BE2C (cell line): Measurements from ENCODE around the gene OXER1.

Experiments used
- DNase-seq: peaks from one replicate; pipeline ENCODE4 v3.0.0-alpha.2; 2020
- H3K27me3 ChIP-seq: fragments of 250-450 bp; sonication (Bioruptor Pico); 2 replicates; pipeline ENCODE4 v1.5.1; 2020; ENCODE audit warnings: mild to moderate bottlenecking
- H3K36me3 ChIP-seq: fragments of 250-450 bp; sonication (Bioruptor Pico); 2 replicates; pipeline ENCODE4 v1.5.1; 2020; ENCODE audit warnings: mild to moderate bottlenecking
- H3K4me1 ChIP-seq: fragments of 250-450 bp; sonication (Bioruptor Pico); 2 replicates; pipeline ENCODE4 v1.5.1; 2020
- H3K4me3 ChIP-seq: 2 replicates; pipeline ENCODE4 v1.5.1; 2011; ENCODE audit warnings: low read depth, low read length
- H3K9me3 ChIP-seq: fragments of 250-450 bp; sonication (Bioruptor Pico); 2 replicates; pipeline ENCODE4 v1.5.1; 2020
- TF ChIP-seq, protein P1 (sequence below): IDR thresholded peaks from 2 replicates; pipeline ENCODE4 v1.5.1; 2012; ENCODE audit warnings: mild to moderate bottlenecking, low read depth, low read length

OXER1 gene

GRCh38 chr2:42754021-42754775 lies 9.7 kb downstream of the OXER1 start:
- Histone ChIP-seq H3K36me3 (no peaks in the 10 kb centered on the region; the same call in 1 of the 2 replicates), H3K4me3 (no peak overlapping the region), H3K4me1 (no peaks in the 10 kb centered on the region), H3K27me3 (no peaks in the 10 kb centered on the region), H3K9me3 (no peaks in the 10 kb centered on the region)
- TF ChIP-seq, protein P1, sequence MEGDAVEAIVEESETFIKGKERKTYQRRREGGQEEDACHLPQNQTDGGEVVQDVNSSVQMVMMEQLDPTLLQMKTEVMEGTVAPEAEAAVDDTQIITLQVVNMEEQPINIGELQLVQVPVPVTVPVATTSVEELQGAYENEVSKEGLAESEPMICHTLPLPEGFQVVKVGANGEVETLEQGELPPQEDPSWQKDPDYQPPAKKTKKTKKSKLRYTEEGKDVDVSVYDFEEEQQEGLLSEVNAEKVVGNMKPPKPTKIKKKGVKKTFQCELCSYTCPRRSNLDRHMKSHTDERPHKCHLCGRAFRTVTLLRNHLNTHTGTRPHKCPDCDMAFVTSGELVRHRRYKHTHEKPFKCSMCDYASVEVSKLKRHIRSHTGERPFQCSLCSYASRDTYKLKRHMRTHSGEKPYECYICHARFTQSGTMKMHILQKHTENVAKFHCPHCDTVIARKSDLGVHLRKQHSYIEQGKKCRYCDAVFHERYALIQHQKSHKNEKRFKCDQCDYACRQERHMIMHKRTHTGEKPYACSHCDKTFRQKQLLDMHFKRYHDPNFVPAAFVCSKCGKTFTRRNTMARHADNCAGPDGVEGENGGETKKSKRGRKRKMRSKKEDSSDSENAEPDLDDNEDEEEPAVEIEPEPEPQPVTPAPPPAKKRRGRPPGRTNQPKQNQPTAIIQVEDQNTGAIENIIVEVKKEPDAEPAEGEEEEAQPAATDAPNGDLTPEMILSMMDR: no peak
- no peak for DNase-seq

- Histone ChIP-seq H3K4me3 (no peak overlapping the region), H3K4me1 (no peaks in the 10 kb centered on the region), H3K9me3 (no peaks in the 10 kb centered on the region), H3K36me3 (no peaks in the 10 kb centered on the region; the same call in 1 of the 2 replicates), H3K27me3 (no peaks in the 10 kb centered on the region)
- DNase-seq: no peak
- TF ChIP-seq, protein P1: no peak
Observed at GRCh38 chr2:42752816-42753813, 10.8 kb downstream of the OXER1 start.

DNA sequence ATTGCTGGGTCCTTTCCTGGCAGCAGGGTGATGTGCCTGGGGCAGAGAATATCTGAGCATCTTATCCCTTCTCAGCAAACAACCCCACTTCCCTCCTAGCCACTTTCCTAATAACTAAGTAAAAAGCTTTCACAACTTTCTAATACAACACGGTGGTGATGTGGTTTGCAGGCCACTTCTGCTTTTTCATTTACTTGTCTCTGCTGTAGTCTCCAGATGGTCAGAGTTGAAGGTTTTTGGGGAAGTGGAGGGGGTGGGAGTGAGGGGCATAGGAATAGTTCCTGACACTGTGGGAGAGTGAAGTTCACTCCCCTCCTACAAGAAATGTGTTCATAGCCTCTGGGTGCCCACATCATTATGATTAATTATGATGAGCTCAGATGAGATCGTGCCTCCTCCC lies 11.6 kb downstream of the OXER1 start:
- Histone ChIP-seq H3K4me3 (no peak overlapping the region), H3K9me3 (no peaks in the 10 kb centered on the region), H3K36me3 (no peaks in the 10 kb centered on the region), H3K4me1 (no peaks in the 10 kb centered on the region), H3K27me3 (no peaks in the 10 kb centered on the region)
- TF ChIP-seq, protein P1: no peak
- DNase-seq: no peak

GRCh38 chr2:42748840-42749239 lies 15.1 kb downstream of the OXER1 start:
- no peaks in the 10 kb centered on the region for H3K27me3 ChIP-seq
- H3K36me3 ChIP-seq: no peaks in the 10 kb centered on the region
- H3K4me3 ChIP-seq: no peak overlapping the region
- no peak for DNase-seq
- TF ChIP-seq, protein P1: no peak
- H3K9me3 ChIP-seq: no peaks in the 10 kb centered on the region
- no peaks in the 10 kb centered on the region for H3K4me1 ChIP-seq

DNA sequence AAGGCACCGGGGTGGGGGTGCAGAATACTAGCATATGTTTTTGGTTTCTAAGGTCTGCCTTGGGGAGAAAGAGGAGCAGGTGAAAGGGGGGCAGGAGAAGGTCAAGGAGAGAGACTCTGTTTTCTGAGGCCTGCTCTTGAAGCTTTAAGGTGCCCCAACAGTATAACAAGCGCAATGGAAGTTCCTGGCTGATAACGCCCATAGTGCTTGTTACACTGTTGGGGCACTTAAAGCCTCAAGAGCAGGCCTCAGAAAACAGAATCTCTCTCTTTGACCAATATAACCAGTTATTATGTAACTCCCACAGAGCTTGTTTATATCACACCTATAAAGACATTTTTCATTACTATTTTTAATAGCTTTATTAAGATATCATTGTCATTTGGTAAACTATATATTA lies 16.5 kb downstream of the OXER1 start:
- H3K4me3 ChIP-seq: no peak overlapping the region
- H3K9me3 ChIP-seq: no peaks in the 10 kb centered on the region
- no peaks in the 10 kb centered on the region for H3K4me1 ChIP-seq
- TF ChIP-seq, protein P1: no peak
- DNase-seq: no peak
- H3K27me3 ChIP-seq: no peaks in the 10 kb centered on the region
- H3K36me3 ChIP-seq: no peaks in the 10 kb centered on the region
